Right lobe of liver (tissue), 6 donors: ENCODE results near the gene CTTN. TPM values are rescaled to one million over a fixed set of nuclear protein-coding genes. Genes with fewer than 3 reads are reported as not detected.

Experiments used
- ATAC-seq, 4 donors: fragments of 200-7000 bp; cut with Tn5 transposase; one replicate each; pipeline ENCODE4 v1.9.1; 2020; ENCODE audit warnings: mild to moderate bottlenecking in 4 of 4, moderate library complexity in 4 of 4
- DNase-seq, 3 donors: peaks; one replicate each; pipeline ENCODE4 v3.0.0-alpha.2; 2020
- H3K27ac ChIP-seq, 3 donors: fragments of 200-600 bp; one replicate each; pipeline ENCODE4 v1.8.0; 2022
- H3K27me3 ChIP-seq, 2 donors: fragments of 200-600 bp; one replicate each; pipeline ENCODE4 v1.8.0; 2022
- H3K36me3 ChIP-seq, 4 donors: fragments of 200-600 bp; sonication (generic) in 1 of 4; one replicate each; pipeline versions ENCODE4 v1.5.1 to v1.8.0; 2017 to 2022; ENCODE audit warnings: control low read depth in 1 of 4
- H3K4me1 ChIP-seq, 4 donors: fragments of 200-600 bp; sonication (generic) in 1 of 4; one replicate each; pipeline versions ENCODE4 v1.5.1 to v1.8.0; 2017 to 2022; ENCODE audit warnings: control low read depth in 1 of 4
- H3K4me3 ChIP-seq, 3 donors: fragments of 200-600 bp; one replicate each; pipeline ENCODE4 v1.8.0; 2022
- H3K9me3 ChIP-seq, 4 donors: fragments of 200-600 bp; sonication (generic) in 1 of 4; one replicate each; pipeline versions ENCODE4 v1.5.1 to v1.8.0; 2017 to 2022; ENCODE audit warnings: control low read depth in 1 of 4
- POLR2A ChIP-seq: fragments of 450-650 bp; IDR thresholded peaks from one replicate; pipeline ENCODE4 v1.6.1; 2017; ENCODE audit warnings: antibody characterized with exemption, mild to moderate bottlenecking
- WGBS: methylation state at CpG from one replicate; pipeline ENCODE4 v1.1.6; 2018; ENCODE audit warnings: low coverage, low lambda C conversion rate; ENCODE audit not compliant: insufficient coverage; ENCODE audit errors: missing lambda C conversion rate; 5-methylcytosine and 5-hydroxymethylcytosine counted together
- intact Hi-C, 2 donors: fragments of 100-400 bp; cut with DNase I; formaldehyde crosslinking; loops; one replicate each; pipeline versions ENCODE4 v1.11.2 to v1.14.1; 2022
- total RNA-seq, 6 experiments: library from RNA; depleted of rRNA in 2 of 6; stranded (reverse); fragments of >200 nt in 2 of 6; fragmentation: NEBNext Ultra II Directional in 3 of 6; extraction: Animal tissue kit (Norgen Biotek cat#: 25700) in 3 of 6; gene quantifications; one replicate each; pipeline versions ENCODE4 v1.1.0 to v1.2.4, GENCODE V29; 2016 to 2023
- TF ChIP-seq, protein P1 (sequence below), 4 donors: fragments of 200-600 bp in 3 of 4; fragments of 450-650 bp in 1 of 4; IDR thresholded peaks; one replicate each; pipeline versions ENCODE4 v1.5.1 to v1.8.0; 2016 to 2022; ENCODE audit warnings: antibody characterized with exemption in 4 of 4, mild to moderate bottlenecking in 2 of 4
- donor health status: DM: no; HTN: yes; CAD: no.
- donor health status: DM: no; HTN: no; CAD: no.
- donor health status: DM: no; HTN: no; CAD: no.
- donor health status: DM: no; HTN: yes; CAD: no.
- donor health status: DM: no; HTN: yes; CAD: no.

CTTN gene
- total RNA-seq, 6 experiments from 2014 or later: 63.6 to 90.8 (median 78.5) TPM

DNA sequence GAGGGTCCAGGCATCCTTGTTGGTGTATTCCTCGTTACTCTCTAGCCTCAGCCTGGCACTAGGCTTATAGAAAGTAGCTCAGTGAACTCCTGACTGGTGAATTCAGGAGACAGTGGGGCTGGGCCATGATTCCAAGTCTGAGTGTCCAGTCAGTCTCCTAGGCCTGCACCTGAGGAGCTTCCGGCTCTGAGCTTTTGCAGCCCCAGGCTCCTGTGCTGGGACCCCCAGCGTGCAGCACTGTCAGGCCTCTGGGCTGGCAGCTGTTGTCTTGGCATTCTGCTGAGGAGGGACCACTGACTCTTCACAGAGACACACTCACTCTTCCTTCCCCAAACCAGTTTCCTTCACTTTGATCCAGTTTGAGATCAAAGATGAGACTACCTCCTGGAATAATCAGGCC lies 82.4 kb downstream of the CTTN start:
- DNase-seq: peak in 1 of 3 donors; percentile 21
- peaks cover 0 to 4% (median 0%) of the 10 kb centered on the region in 4 donors for H3K36me3 ChIP-seq

DNA sequence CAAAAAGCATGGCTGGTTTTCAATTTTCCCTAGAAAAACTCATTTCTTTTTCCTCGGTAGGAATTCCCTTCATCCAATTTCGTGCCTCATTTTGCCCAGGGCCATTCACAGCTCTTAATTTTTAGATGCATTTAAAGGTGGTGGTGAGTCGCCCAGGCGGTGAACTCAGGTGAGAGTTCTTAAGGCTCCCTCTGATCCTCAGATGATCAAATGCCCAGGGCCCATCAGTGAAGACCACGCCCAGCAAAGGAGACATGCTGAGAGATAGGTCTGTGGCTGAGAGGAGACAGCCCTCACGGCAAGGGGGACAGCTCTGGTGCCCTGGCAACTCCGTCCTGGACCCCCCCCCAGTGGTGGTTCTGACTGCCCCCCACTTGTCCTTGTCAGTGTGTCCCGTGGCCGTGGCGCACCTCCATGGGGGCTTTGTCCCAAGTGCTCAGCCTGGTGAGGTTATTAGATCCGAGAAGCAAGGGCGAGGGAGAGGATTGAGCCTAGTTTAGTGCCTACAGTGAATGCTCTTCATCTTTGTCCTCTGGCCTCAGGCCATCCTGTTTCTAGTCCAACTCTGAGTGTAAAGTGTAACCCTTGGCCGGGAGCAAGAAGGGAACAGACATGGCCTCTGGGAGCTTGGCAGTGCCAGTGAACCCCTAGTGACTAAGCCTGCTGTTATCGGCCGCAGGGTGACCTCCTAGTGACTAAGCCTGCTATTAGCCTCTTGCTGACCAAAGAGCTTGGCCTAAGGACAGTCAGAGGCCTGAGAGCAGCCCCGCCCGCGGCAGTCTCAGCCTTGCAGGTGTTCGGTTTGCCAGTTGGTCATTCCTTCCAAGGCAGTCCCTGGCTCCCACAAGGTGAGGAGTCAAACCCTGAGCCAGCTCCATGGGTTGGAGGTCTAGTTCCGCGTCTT lies 83.5 kb downstream of the CTTN start:
- DNase-seq: peak; percentile 69 to 84 (median 77)
- H3K4me3 ChIP-seq: no peak overlapping the region
- no peaks in the 10 kb centered on the region for H3K9me3 ChIP-seq
- H3K4me1 ChIP-seq: peaks cover 0 to 9% (median 0%) of the 10 kb centered on the region in 4 donors
- no peak for TF ChIP-seq POLR2A
- TF ChIP-seq, protein P1, sequence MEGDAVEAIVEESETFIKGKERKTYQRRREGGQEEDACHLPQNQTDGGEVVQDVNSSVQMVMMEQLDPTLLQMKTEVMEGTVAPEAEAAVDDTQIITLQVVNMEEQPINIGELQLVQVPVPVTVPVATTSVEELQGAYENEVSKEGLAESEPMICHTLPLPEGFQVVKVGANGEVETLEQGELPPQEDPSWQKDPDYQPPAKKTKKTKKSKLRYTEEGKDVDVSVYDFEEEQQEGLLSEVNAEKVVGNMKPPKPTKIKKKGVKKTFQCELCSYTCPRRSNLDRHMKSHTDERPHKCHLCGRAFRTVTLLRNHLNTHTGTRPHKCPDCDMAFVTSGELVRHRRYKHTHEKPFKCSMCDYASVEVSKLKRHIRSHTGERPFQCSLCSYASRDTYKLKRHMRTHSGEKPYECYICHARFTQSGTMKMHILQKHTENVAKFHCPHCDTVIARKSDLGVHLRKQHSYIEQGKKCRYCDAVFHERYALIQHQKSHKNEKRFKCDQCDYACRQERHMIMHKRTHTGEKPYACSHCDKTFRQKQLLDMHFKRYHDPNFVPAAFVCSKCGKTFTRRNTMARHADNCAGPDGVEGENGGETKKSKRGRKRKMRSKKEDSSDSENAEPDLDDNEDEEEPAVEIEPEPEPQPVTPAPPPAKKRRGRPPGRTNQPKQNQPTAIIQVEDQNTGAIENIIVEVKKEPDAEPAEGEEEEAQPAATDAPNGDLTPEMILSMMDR (IDR thresholded peaks at IDR 0.05): no peak
- H3K27me3 ChIP-seq: no peaks in the 10 kb centered on the region
- ATAC-seq: peak; percentile 61 to 96 (median 83)
- peaks cover 0 to 4% (median 0%) of the 10 kb centered on the region in 4 donors for H3K36me3 ChIP-seq
- intact Hi-C loops: no loop called here
- no peak overlapping the region for H3K27ac ChIP-seq
- 80% methylated on average over 5 of the region's 21 CpGs for WGBS

More for the DNA sequence above, 82.4 kb downstream of the CTTN start:
- Histone ChIP-seq H3K27ac (no peak overlapping the region), H3K9me3 (no peaks in the 10 kb centered on the region), H3K27me3 (no peaks in the 10 kb centered on the region), H3K4me3 (no peak overlapping the region), H3K4me1 (peaks cover 0 to 9% (median 0%) of the 10 kb centered on the region in 4 donors)
- TF ChIP-seq POLR2A: no peak
- TF ChIP-seq, protein P1 (IDR thresholded peaks at IDR 0.05): no peak
- 40% methylated on average over 1 of the region's 3 CpGs for WGBS
- no peak for ATAC-seq
- intact Hi-C loops: no loop called here

DNA sequence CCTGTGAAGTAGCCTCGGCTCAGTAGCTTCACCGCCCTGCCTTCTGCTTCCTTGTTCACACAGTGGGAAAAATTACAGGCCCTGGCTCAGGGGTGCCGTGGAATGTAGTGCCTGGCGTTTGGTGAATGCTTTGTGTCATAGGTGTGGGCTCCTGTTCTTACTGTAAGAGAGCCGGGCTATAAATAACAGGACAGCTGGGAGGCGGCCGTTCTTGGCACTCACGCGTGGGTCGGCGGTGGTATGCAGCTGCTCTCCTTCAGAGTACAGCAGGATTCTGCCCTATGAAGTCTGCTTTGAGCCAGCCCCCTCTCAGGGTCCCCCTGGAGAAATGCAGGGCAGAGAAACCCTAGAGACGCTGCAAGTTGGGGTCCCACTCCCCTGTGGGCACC lies 84.2 kb downstream of the CTTN start:
- no peaks in the 10 kb centered on the region for H3K27me3 ChIP-seq
- no peak overlapping the region for H3K27ac ChIP-seq
- H3K4me1 ChIP-seq: peaks cover 0 to 9% (median 0%) of the 10 kb centered on the region in 4 donors
- 100% methylated on average over 3 of the region's 12 CpGs for WGBS
- H3K4me3 ChIP-seq: no peak overlapping the region
- no peak for ATAC-seq
- intact Hi-C loops: no loop called here
- DNase-seq: no peak
- no peak for TF ChIP-seq POLR2A
- TF ChIP-seq, protein P1 (IDR thresholded peaks at IDR 0.05): no peak
- no peaks in the 10 kb centered on the region for H3K9me3 ChIP-seq
- H3K36me3 ChIP-seq: peaks cover 0 to 4% (median 0%) of the 10 kb centered on the region in 4 donors

DNA sequence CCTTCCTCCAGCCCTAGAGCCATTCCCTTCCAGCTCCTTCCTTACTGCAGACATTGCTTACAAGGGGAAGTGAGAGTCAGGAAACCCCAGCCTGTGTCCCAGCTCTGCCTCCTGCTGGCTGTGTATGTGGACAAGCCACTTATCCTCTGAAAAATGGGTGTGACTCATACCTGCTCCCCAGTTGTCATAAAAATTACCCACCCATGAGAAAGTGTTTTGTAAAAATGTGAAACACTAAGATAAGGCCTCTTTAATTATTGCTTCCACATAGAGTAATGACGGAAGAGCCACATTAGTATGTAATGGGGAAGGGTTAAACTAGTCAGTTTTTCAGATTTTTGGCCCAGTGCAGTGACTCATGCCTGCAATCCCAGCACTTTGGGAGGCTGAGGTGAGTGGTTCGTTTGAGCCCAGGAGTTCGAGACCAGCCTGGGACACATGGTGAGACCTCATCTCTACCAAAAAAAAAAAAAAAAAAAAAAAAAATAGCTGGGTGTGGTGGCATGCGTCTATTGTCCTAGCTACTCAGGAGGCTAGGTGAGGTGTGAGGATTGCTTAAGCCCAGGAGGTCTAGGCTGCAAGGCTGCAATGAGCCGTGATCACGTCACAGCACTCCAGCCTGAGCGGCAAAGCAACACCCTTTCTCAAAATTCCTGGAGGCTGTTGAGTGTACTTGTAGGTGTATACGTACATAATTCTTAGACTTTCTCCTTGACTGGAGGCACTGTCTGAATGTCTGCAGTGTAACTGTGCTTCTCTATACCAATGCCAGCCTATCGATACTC lies 84.9 kb downstream of the CTTN start:
- peaks cover 0 to 9% (median 0%) of the 10 kb centered on the region in 4 donors for H3K4me1 ChIP-seq
- no peaks in the 10 kb centered on the region for H3K27me3 ChIP-seq
- 74% methylated on average over 6 of the region's 9 CpGs for whole genome bisulfite sequencing
- TF ChIP-seq POLR2A: no peak
- TF ChIP-seq, protein P1 (IDR thresholded peaks at IDR 0.05): peak in 2 of 4 donors; percentile 15 to 22
- peak in 3 of 4 donors; percentile 7 to 15 (median 11) for ATAC-seq
- no peaks in the 10 kb centered on the region for H3K9me3 ChIP-seq
- H3K36me3 ChIP-seq: peaks cover 0 to 4% (median 0%) of the 10 kb centered on the region in 4 donors
- no peak overlapping the region for H3K27ac ChIP-seq
- intact Hi-C loops: no loop called here
- H3K4me3 ChIP-seq: no peak overlapping the region
- no peak for DNase-seq
